Measurements from ENCODE around the gene TBC1D10A.

DNA sequence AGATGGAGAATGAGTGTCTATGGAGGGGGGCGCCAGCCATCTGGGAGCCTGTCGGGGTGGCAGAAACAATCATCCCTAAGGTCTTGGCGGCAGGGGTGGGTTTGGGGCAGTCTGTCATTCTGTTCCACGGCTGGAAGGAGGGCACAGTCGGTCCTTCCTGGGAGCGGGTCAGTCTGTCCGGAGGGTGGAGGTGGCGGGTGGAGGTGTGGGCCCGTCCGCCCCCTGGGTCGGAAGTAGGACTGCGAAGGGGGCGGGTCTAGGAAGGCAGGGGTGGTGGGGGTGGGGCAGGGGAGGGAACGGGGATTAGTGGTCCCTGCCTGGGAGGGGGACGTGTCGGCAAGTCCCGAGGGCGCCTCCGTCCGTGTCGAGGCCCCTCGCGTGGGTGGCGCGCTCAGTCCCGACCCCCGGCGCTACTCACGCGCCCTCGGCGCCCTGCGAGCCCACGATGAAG is 461 bp downstream of the TBC1D10A start:
- TF ChIP-seq ELF4 (CRISPR knock-in tag; IDR thresholded peaks at IDR 0.05; ENCODE audit: low read depth) (no peak), CTCF (IDR thresholded peaks at IDR 0.05) (no peak)
